Heart left ventricle (tissue), 16 donors: ENCODE data around the gene STIP1. TPM values are rescaled to one million over a fixed set of nuclear protein-coding genes. Genes with fewer than 3 reads are reported as not detected.

Experiments
- ATAC-seq, 4 donors: fragments of 200-7000 bp; cut with Tn5 transposase; one replicate each; pipeline ENCODE4 v1.9.1; 2020 to 2022; ENCODE audit warnings: moderate library complexity in 4 of 4, mild to moderate bottlenecking in 3 of 4, moderate number of reproducible peaks in 1 of 4
- DNase-seq, 5 donors: peaks; one replicate each; pipeline ENCODE4 v3.0.0-alpha.2; 2020
- H3K27ac ChIP-seq, 12 donors: fragments of 200-600 bp; sonication (generic) in 4 of 12; one replicate each; pipeline versions ENCODE4 v1.5.0 to v1.8.0; 2016 to 2022; ENCODE audit warnings: mild to moderate bottlenecking in 2 of 12
- H3K27me3 ChIP-seq, 9 donors: fragments of 200-600 bp; sonication (generic) in 2 of 9; one replicate each; pipeline versions ENCODE4 v1.5.1 to v1.8.0; 2016 to 2022; ENCODE audit warnings: mild to moderate bottlenecking in 3 of 9
- H3K36me3 ChIP-seq, 9 donors: fragments of 200-600 bp; sonication (generic) in 2 of 9; one replicate each; pipeline versions ENCODE4 v1.5.0 to v1.8.0; 2018 to 2022; ENCODE audit warnings: mild to moderate bottlenecking in 2 of 9
- H3K4me1 ChIP-seq, 12 donors: fragments of 200-600 bp; sonication (generic) in 4 of 12; one replicate each; pipeline versions ENCODE4 v1.5.0 to v1.8.0; 2016 to 2022; ENCODE audit warnings: mild to moderate bottlenecking in 3 of 12
- H3K4me3 ChIP-seq, 12 donors: fragments of 200-600 bp; sonication (generic) in 4 of 12; one replicate each; pipeline versions ENCODE4 v1.5.0 to v1.8.0; 2017 to 2022; ENCODE audit warnings: mild to moderate bottlenecking in 9 of 12, moderate library complexity in 4 of 12
- H3K9me3 ChIP-seq, 12 donors: fragments of 200-600 bp; sonication (generic) in 4 of 12; one replicate each; pipeline versions ENCODE4 v1.5.0 to v1.8.0; 2016 to 2022; ENCODE audit warnings: mild to moderate bottlenecking in 1 of 12
- POLR2A ChIP-seq, 2 donors: fragments of 450-650 bp; IDR thresholded peaks; one replicate each; pipeline ENCODE4 v1.6.1; 2017; ENCODE audit warnings: antibody characterized with exemption in 2 of 2, mild to moderate bottlenecking in 2 of 2, moderate library complexity in 2 of 2
- whole genome bisulfite sequencing, 4 donors: extraction: QIAGEN DNeasy Blood & Tissue Kit in 2 of 4; methylation state at CpG; one replicate each; pipeline versions ENCODE4 v1.1.5 to v1.1.7; 2013 to 2018; 5-methylcytosine and 5-hydroxymethylcytosine counted together
- intact Hi-C, 10 donors: fragments of 100-400 bp; cut with DNase I; formaldehyde crosslinking; loops; one replicate each; pipeline versions ENCODE4 v1.11.1 to v1.14.2; 2022
- polyA plus RNA-seq, 2 donors: library from polyadenylated mRNA; stranded (reverse); fragments of 200-250 nt; gene quantifications; one replicate each; pipeline ENCODE4 v1.2.3, GENCODE V29; 2013
- total RNA-seq, 9 donors: library from RNA; depleted of rRNA in 2 of 9; stranded (reverse); fragments of >200 nt in 2 of 9; fragmentation: NEBNext Ultra II Directional in 3 of 9; extraction: Animal tissue kit (Norgen Biotek cat#: 25700) in 3 of 9; gene quantifications; one replicate each; pipeline versions ENCODE4 v1.1.0 to v1.2.4, GENCODE V29; 2016 to 2023
- TF ChIP-seq, protein P1 (sequence below), 12 donors: fragments of 200-600 bp; sonication (generic) in 4 of 12; IDR thresholded peaks; one replicate each; pipeline versions ENCODE4 v1.5.0 to v1.8.0; 2018 to 2022; ENCODE audit warnings: antibody characterized with exemption in 12 of 12, mild to moderate bottlenecking in 5 of 12
- donor health status: ischemic (EF 13 %, LVEDD 7.1; RV severe dilation, severe dysfunction).
- donor health status: healthy with polysubstance abuse.
- donor health status: DM: no; HTN: yes; CAD: no.
- donor health status: DM: no; HTN: no; CAD: no.
- donor health status: ischemic (EF 25% LVEDD 6.9; RV normal size, moderate dysfunction).
- donor health status: ischemic (EF 25% LVEDD 5.7; RV mildly dilated, moderate dysfunction).
- donor health status: healthy.
- donor health status: DM: yes; HTN: yes; CAD: no.
- donor health status: ischemic (EF 35%, LVEDD 5.7; RV mildly dilated, moderate dysfunction).
- donor health status: nonischemic (EF 11% LVEDD 7.7; RV severe dilation, severe dysfunction).
- donor health status: DM: yes; HTN: yes; CAD: no.
- donor health status: PGD.
- donor health status: ischemic (EF 29% LVEDD 5.4; RV normal size, mild dysfunction).
- donor health status: nonischemic (EF 23%, LVEDD 6.1; RV moderate dilation, normal function).

STIP1 gene
- total and polyA plus RNA-seq, 11 donors = 68.8 to 175 (median 88.8) TPM

DNA sequence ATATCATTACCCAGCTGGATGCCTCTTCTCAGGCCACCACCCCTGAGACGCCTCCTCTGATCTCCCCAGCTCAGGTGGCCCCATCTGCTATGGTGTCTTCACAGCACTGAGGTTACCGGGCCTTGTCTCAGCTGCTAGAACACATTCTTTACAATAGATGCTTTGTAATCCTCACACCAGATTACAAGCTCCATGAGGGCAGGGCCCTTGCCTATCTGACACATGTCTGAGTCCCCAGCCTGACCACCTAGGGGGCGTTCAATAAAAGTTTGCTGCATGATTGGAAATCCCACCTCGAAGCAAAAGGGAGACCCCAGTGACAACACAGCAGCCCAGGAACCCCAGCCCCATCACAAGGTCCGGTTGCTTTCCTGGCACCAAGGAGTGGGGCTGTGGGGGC is 22.0 kb upstream of the STIP1 start:
- intact Hi-C loops = no loop called here
- Histone ChIP-seq H3K4me1 (peaks cover 0 to 29% (median 17%) of the 10 kb centered on the region in 12 donors), H3K9me3 (no peaks in the 10 kb centered on the region), H3K36me3 (no peaks in the 10 kb centered on the region), H3K4me3 (peak overlapping the region in 1 of 12 donors; percentile 64), H3K27me3 (no peaks in the 10 kb centered on the region), H3K27ac (peak overlapping the region in 7 of 12 donors; percentile 83 to 92 (median 86))
- 89 to 97% (median 95%) methylated on average over 4 to 5 of the region's 5 CpGs for WGBS, 4 donors
- no peak for DNase-seq
- no peak for TF ChIP-seq POLR2A (IDR thresholded peaks at IDR 0.05)
- TF ChIP-seq, protein P1, sequence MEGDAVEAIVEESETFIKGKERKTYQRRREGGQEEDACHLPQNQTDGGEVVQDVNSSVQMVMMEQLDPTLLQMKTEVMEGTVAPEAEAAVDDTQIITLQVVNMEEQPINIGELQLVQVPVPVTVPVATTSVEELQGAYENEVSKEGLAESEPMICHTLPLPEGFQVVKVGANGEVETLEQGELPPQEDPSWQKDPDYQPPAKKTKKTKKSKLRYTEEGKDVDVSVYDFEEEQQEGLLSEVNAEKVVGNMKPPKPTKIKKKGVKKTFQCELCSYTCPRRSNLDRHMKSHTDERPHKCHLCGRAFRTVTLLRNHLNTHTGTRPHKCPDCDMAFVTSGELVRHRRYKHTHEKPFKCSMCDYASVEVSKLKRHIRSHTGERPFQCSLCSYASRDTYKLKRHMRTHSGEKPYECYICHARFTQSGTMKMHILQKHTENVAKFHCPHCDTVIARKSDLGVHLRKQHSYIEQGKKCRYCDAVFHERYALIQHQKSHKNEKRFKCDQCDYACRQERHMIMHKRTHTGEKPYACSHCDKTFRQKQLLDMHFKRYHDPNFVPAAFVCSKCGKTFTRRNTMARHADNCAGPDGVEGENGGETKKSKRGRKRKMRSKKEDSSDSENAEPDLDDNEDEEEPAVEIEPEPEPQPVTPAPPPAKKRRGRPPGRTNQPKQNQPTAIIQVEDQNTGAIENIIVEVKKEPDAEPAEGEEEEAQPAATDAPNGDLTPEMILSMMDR (IDR thresholded peaks at IDR 0.05) = no peak
- no peak for ATAC-seq

DNA sequence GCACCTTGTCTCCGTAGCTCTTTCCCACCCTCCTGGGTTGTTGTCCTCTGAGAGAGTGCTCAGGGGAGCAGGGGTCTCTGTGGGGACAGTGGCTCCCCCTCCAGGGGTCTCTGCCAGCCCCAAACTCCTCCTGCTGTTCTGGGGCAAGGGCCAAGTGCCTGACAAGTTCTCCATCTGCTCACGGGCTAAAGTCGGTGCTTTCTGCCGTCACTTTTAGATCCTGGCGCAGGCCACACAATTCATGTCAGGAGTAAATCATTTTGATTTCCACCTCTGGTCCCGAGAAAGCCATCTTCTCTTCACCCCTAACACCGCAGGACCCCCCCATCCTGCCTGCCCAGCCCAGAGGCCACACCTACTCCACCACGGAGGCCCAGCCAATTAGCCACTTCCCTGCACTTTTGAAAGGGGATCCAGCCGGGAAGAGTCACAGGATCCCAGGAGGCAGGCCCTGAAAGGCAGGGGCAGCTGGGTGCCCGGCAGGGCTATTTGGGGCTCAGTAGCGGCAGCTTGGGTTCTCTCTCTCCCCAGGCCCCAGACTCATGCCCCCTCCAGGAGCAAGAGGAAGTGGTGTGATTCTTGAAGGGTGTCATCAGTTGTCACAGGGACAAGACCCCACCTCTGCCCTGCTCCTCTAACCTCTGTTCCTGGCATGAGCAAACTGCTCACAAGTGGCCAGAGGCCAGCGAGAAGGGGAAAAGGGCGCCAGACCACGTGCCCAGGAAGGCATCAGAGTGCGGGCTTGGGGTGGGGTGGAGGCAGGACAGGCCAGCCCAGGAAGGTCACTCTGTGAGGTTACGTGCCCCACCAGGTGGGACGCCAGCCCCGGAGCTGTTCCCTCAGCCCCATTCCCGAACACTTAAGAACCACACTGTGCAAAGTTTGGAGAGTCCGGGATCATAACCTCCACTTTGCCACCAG is 21.3 kb upstream of the STIP1 start:
- DNase-seq (peak in 4 of 5 donors; percentile 55 to 75 (median 62)), ATAC-seq (peak; percentile 48 to 75 (median 57))
- TF ChIP-seq, protein P1 (IDR thresholded peaks at IDR 0.05) = no peak
- peak in 1 of 2 donors; percentile 19 for TF ChIP-seq POLR2A (IDR thresholded peaks at IDR 0.05)
- 26 to 36% (median 30%) methylated on average over 19 to 20 of the region's 20 CpGs for WGBS, 4 donors
- Histone ChIP-seq H3K36me3 (no peaks in the 10 kb centered on the region), H3K27ac (peak overlapping the region; percentile 58 to 92 (median 86)), H3K4me3 (peak overlapping the region; percentile 59 to 96 (median 79)), H3K27me3 (no peaks in the 10 kb centered on the region), H3K9me3 (no peaks in the 10 kb centered on the region), H3K4me1 (peaks cover 0 to 29% (median 17%) of the 10 kb centered on the region in 12 donors)
- intact Hi-C loops = no loop called here

DNA sequence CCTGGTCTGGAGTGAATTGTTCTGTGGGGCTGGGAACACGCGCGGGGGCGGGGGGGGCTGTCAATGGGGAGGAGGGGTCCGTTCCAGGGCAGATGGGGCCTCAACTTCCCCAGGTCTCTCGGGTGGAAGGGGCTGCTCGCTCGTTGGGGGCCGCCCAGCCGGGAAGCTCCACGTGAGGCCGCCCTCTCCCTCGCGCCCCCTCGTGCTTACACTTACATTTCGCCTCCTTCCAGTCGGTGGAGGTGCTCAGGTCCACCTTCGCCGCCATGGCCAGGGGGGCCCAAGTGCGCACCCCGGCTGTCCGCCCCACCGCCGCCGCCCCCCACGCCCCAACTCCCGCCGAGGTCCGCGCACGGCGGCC is 20.5 kb upstream of the STIP1 start:
- Histone ChIP-seq H3K9me3 (no peaks in the 10 kb centered on the region), H3K4me3 (peak overlapping the region; percentile 59 to 96 (median 79)), H3K4me1 (peaks cover 0 to 29% (median 17%) of the 10 kb centered on the region in 12 donors), H3K36me3 (no peaks in the 10 kb centered on the region), H3K27ac (peak overlapping the region; percentile 65 to 92 (median 86)), H3K27me3 (no peaks in the 10 kb centered on the region)
- no peak for TF ChIP-seq POLR2A (IDR thresholded peaks at IDR 0.05)
- TF ChIP-seq, protein P1 (IDR thresholded peaks at IDR 0.05) = peak in 2 of 12 donors; percentile 10 to 27
- DNase-seq (peak in 2 of 5 donors; percentile 33 to 40), ATAC-seq (peak in 3 of 4 donors; percentile 6 to 28 (median 22))
- WGBS, 4 donors = 0 to 2% (median 1%) methylated on average over 18 to 32 of the region's 32 CpGs
- intact Hi-C loops = no loop called here
